Measurements from ENCODE around the gene ITGA11.

Gene ITGA11

DNA sequence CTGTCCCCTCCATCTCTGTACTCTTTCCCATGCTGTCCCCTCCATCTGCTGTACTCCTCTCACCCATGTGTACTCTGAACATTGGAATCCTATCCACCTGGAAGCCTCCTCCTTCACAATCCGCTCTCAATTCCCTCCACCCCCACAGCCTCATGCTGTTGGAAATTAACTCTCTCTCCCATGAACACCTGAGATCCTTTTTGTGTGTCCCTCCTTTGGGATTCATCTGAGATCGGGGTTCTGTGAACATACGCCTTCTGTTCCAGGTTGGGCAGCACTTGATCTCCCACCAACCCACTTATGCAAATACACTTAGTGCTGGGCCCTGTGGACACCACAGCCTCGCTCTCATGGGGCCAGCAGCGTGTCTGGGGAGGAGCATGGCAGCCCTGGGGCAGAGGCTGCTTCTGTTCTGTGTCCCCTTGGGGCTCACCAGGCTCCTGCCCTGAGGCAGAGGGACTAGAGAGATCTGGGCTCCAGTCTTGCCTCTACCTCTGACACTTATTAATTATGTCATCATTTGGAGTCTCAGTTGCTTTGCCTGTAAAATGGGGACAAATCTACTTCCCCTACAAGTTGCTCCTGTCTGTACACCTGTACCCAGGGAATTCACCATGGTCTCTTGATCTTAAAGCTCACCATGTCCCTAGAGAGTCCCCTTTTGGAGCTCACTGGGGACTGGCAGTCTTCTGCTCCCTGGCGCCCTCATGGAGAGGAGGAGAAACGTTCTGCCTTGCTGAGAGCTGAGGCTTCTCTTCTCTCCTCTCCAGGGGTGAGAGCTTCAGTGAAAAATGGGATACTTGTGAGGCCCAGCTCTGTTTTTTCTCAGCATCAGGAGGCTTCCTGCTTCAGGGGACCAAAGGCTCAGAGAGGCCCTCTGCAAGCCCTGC is 42.7 kb downstream of the ITGA11 start:
- no peak for DNase-seq (ENCODE audit: low read depth in 2 of 2)

DNA sequence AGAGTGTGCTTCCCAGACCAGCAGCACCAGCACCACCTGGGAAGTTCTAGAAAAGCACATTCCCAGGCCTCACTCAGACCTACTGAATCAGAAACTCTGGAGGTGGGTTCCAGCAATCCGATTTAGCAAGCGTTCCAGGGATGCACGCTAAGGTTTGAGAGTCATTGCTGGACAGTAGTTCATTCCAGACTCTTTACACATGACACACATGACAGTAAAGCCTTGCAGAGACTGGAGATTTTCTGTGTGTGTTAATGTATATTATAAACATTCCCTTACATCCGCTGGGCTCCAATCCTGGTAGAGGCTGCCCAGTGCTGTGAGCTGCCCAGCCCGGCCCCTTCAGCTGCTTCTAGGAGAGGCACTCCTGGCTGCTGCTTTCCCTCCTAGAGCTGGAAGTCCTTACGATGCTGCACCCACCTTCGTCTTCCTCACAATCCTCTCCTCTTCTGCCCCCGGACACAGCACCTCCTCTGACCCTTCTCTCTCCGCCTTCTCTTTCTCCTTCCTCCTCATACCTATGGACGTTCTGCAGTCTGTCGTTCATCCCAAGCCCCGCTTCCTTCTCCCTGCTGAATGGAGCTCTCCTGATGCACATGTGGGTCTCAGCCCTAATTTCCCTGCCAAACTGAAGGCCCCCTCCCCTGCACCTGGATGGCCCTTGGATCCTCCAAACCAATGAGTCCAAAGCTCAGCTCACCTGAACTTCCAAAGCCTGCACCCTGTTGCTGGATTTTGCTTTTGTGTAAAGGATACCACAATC is 44.4 kb downstream of the ITGA11 start:
- no peak for DNase-seq (ENCODE audit: low read depth in 2 of 2)

DNA sequence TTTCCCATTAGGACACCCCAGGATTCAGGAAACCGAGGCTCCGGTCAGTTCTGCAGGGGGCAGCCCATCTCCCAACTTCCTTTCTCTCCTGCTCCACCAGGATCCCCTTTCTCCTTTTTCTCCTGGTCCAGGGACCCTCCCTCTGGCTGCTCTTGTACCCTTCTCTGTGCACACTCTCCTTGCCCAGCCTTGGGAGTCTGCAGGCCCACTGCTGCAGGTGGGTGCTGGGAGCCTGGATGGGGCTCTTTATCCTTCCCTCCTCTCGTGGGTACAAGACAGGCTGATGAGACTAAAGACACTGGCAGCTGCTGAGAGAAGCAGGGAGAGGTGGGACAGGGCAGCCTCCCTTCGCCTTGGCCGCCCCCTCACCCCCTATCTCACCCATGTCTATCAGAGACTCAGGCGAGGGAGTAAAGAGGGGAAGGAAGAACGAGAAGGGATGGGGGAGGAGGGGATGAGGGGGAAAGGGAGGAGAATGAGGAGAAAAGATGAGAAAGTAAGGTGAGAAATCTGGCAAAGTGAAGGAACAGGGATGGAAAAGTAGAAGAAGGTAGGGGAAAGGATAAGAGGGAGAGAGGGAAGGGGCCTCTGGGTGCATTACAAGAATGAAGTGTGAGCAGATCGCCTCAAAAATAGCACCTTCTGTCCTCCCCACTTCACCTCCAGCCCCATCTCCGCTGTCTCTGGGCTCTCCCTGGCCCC is 45.2 kb downstream of the ITGA11 start:
- no peak for DNase-seq (ENCODE audit: low read depth in 2 of 2)

DNA sequence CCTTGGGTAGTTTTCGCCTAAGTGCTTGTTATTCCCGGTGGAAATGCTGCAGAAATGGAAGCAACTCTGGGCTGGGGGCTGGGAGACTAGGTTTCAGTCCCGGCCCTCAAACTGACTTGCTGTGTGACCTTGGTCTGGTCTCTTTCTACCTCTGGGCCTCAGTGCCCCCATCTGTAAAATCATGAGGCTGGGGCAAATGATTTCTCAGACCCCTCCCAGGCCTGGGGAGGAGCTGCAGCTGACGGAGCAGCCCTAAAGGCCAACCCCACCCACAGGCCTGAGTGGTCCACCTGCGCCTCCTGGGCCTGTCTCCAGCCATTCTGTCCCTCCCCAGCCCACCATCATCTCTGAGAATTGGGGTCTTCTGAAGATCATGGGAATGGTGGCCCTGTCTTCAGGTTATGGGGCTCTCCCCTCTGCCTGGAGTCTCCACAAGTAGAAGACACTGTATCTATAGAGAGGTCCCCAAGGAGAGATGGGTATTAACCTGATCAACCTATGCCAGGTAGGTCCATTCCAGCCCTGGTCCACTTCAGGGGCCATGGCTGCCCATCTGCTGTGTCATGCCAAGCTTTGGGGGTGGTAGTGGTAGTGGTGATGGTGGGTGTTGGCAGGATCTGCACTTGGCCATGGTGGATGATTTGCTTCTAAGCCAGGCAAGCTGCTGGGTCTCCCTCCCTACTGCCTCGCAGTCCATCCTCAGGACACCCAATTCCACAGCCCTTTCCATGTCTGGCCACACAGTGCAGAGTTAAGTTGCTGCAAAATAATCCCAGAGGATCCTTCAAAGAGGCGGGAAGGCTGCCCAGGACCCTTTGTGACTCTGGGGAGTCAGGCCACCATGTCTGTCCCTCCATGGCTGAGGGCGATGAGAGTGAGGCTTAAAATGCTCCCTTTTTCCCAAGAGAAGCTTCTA is 46.0 kb downstream of the ITGA11 start:
- DNase-seq (ENCODE audit: low read depth in 2 of 2), result no peak

DNA sequence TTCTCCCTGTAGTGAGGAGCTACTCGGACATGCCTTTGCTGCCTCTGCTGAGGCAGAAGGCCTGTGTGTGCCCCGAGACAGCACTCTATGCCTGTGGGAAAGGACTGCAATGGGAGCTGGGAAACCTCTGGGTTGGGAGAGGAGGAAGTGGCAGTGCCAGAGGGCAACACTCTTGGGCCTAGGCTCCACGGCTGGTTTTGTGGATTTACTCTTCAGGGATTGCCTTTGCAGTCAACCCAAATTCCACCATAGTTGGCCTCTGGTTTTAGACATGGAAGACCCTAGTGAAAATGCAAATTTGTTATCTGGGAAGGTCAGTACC is 46.8 kb downstream of the ITGA11 start:
- no peak for DNase-seq (ENCODE audit: low read depth in 2 of 2)

- no peak for DNase-seq (ENCODE audit: low read depth in 2 of 2)
Measured at GRCh38 chr15:68384451-68385239, 47.3 kb downstream of the ITGA11 start.

DNA sequence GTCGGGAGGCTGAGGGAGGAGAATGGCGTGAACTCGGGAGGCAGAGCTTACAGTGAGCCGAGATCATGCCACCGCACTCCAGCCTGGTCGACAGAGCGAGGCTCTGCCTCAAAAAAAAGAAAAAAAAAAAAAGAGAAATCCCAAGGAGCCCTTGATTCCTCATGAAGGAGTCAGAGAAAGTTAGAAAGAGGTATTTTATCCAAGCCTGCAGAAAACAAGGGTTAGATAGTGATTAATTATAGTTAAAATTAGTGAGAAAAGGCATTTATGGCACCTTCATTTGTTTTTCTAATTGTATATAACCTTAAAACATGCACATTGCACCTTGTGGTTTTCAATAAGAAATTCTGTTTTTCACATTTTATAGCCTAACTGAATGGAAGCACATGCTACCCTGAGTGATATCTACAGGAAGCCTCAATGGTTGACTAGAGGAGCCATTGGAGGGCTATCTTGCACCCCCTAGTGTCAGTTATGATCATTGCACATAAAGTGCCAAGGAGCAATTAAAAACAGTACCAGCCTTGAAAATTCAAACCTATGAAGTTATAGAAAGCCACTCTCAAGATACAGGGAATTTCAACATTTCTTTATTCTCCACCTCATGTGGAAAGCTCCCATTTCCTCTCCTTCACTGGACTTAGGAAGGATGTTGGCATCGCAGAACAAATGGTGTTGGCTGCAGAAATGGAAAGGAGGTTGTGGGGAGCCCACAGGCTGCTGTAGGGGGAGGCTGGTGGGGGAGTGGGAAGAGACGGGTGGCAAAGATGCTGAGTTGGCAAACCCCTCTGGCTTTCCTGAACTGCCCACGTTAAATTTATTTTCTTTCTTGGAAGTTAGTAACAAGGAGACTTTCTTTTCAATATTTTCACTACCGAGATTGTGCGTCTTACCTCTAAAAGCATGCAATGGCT is 48.5 kb downstream of the ITGA11 start:
- DNase-seq (ENCODE audit: low read depth in 2 of 2), result peak in 1 of 2 donors; percentile 11

GRCh38 chr15:68382286-68383007 is 49.5 kb downstream of the ITGA11 start:
- DNase-seq (ENCODE audit: low read depth in 2 of 2), result no peak

DNA sequence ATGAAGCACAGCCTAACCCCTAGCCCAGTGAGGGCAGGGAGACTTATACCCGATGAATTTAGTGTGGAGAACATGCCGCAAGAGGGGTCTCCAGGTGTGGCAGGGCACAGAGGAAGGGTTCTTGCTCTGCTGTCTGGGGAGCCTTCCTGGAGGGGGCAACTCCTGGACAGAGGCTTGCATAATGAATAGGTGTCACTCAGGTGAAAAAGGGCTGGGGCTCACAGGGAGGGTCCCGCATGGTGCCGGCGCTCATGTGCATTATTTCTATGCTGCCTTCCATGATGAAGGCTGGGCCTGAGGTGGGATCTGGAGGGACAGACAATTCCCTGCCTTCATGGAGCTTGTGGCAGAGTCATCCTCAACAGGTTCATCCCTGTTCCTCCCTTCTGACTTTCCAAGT is 51.5 kb downstream of the ITGA11 start:
- no peak for DNase-seq (ENCODE audit: low read depth in 2 of 2)

DNA sequence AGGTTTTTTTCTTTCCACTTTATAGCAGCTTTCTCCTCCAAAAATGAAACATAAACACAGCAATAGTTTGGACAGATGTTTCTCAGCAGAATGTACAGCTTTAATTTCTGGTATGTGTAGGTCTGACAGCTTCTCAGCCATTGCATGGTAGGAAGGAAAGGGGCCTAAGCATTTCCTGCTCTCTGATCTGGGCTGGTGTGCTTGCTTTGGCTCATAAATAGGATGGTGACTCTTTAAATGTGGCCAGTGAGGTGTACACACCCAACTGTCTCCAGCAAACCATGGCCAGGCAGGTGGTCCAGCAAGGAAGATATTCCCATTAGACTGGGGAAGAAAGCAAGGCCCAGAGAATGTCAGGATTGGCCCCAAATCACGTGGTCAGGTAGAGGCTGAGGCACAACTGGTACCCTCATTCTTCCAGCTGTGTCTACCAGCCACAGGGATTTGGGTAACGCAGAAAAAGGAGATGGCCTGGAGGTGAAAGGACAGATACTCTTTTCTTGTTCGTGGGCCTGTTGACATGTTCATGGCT is 52.1 kb downstream of the ITGA11 start:
- DNase-seq (ENCODE audit: low read depth in 2 of 2), result no peak

DNA sequence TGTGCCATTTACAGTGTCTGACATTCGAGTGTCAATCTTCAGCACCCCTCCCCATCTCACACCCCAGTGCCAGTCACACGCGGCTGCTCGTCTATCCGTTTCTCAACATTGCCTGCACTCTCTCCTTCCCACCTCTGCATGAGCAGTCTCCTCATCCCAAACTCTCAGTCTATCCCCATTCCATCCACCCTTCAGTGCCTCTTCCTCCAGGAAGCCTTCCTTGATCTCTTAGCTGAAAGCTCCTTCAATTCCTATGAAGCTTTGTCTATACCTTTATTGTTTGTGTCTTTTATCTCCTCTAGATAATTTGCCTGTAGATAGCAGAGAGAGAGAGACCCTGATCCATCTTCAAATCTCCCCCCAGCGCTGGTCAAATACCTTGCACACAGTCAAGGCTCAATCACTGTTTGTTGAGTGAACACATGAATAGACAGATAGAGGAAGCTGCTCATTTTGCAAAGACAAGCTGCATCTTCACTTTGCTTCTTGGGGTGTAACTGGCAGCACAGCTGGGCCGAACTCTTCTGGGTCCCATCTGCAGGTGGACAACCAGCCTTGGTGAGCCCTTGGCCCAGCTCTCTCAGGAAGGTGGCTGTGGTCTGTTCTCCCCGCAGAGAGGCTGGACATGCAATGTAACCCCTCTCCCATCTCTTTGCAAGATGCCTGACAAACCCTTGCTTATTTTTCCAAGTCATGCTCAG is 52.8 kb downstream of the ITGA11 start:
- no peak for DNase-seq (ENCODE audit: low read depth in 2 of 2)

DNA sequence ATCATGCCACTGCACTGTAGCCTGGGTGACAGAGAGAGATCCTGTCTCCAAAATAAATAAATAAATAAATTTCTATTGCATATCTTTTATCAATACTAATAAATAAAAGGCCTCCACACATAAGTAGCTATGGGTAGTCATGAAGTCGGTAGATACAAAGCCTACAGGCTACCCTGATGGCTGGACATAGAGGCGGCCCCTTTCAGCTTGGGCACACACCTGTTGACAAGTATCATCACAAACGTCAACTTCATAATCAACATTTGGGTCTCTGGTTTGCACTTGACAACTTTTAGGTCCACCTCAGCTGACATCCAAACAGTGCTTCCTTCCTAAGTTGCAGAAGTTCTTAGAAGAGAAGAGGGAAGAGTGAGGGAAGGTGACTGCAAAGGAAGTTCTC is 53.4 kb downstream of the ITGA11 start:
- DNase-seq (ENCODE audit: low read depth in 2 of 2), result no peak

DNA sequence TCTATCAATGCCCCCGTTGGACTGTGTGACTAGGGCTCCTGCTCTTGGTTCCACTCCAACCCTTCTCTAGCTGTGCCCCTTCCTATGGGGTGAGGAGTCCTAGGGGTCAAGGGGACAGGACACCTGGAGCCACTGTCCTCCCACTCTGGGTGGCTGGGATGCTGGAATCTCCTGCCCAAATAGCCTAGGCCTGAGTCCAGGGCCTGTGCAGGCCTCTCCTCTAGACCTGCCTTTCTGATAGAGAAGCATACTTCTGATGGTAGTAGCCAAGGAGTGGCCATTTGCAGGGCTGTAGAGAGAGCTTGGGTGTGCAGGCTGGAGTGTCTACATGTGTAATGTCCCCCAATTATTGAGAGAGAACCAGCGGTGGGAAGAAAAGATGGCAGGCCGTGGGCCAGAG is 54.2 kb downstream of the ITGA11 start:
- no peak for DNase-seq (ENCODE audit: low read depth in 2 of 2)

DNA sequence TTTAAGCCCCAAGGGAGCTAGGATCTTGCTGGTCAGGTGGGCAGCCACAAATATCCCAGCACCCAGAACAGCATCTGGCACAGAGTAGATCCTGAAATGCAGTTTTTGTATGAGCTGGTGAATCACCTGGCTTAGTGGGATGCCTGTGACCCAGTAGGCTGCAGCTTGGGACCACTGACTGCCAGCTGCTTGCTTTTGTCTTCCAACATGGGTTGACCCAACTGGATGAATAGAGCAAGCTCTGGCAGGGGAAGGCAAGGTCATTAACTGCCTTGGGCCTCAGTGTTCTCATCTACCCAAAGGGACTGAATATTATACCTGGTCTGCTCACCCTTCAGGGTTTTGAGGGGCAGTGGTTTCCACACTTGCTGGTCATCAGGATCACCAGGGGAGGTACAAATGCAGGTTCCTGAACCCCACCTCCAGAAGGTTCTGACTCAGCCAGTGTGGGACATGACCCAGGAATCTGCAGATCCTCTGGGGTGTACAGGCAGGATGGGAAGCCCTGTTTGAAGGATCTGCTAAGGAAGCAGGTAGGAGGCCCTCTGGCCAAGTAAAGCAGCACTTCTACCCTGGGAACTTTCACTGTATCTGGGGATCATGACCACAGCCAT is 55.4 kb downstream of the ITGA11 start:
- DNase-seq (ENCODE audit: low read depth in 2 of 2), result no peak

DNA sequence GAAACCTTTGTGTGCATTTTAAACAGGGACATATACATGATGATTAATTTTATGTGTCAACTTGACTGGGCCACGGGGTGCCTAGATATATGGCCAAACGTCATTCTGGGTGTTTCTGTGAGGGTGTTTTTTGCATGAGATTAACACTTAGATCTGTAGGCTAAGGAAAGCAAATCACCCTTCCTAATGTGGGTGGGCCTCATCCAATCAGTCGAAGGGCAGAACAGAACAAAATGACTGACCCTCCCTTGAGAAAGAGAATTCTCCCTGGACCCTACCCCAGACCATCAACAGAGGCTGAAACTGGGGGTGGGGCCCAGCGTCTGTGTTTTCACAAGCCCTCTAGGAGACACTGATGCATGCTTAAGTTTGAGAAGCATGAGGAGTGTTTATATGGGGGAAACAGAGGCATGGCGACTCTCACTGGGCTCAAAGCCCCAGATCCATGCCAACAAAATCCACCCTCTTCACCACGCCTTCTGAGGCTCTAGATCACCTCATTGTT is 56.2 kb downstream of the ITGA11 start:
- DNase-seq (ENCODE audit: low read depth in 2 of 2), result no peak

- DNase-seq (ENCODE audit: low read depth in 2 of 2), result no peak
Measured at GRCh38 chr15:68375191-68375631, 56.8 kb downstream of the ITGA11 start.

DNA sequence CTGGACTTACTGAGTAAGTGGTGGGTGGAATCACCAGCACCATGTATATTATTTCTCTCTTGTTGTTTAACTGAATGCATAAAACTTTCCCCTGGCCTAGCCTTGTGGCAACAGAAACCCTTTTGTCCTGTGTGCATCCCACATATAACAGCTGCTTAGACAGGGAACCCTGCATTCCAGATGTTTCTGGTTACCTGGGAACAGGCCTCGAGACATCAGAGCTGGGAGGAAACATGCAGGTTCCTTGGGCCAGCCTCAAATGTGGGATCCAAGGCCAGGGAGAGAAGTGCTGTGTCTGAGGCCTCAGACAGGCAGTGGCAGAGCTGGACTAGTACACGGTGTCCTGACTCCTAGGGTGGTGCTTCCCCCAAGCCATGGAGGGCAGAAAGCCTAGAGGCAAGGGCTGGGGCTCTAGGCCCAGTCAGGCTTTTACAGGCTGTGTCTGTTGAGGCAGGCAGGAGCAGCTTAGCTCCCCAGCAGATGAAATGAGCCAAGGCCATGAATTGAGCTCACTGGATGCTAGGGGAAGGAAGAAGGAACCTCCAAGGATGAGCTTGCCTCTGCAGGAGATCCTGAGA is 57.7 kb downstream of the ITGA11 start:
- no peak for DNase-seq (ENCODE audit: low read depth in 2 of 2)

Data from stimulated activated CD8-positive, alpha-beta memory T cell treated with anti-CD3 and anti-CD28 coated beads, Interleukin-15, amount 100 ng/mL, for 4 hours (primary cell).